MCF 10A (cell line): ENCODE measurements around the gene AJM1. TPM values are rescaled to one million over a fixed set of nuclear protein-coding genes. Genes with fewer than 3 reads are reported as not detected.
"Not testable (repeated sequence)": the region's sequence is repeated elsewhere in the genome, so short reads cannot be mapped to it uniquely, and the experiment has no call there.

Source experiments
- BruUV-seq: library from RNA; stranded (reverse); fragments of 400-500 nt; replicated peaks from 2 replicates; lab custom pipeline; 2021; lab: Mats Ljungman, UMichigan
- CTCF ChIA-PET: fragments of 300-600 bp; sonication (Branson Sonifier 250); formaldehyde crosslinking; extraction: SDS; loops from one replicate; lab custom pipeline; 2021; ENCODE audit warnings: antibody characterized with exemption, inconsistent platforms; lab: Yijun Ruan, JAX
- POLR2A ChIA-PET: fragments of 300-600, 350-650 bp; sonication (Branson Sonifier 250); formaldehyde crosslinking; extraction: SDS; loops from one replicate; lab custom pipeline; 2020; ENCODE audit warnings: antibody characterized with exemption, inconsistent platforms; lab: Yijun Ruan, JAX
- DNase-seq: peaks from one replicate; pipeline ENCODE4 v3.0.0-alpha.2; 2018; ENCODE audit not compliant: unreplicated experiment
- H3K27ac Mint-ChIP-seq: one replicate; pipeline ENCODE4 v1.8.0; 2022; ENCODE audit warnings: mild to moderate bottlenecking, low read depth, mixed read lengths; ENCODE audit not compliant: unreplicated experiment
- H3K27me3 Mint-ChIP-seq: one replicate; pipeline ENCODE4 v1.8.0; 2022; ENCODE audit warnings: mixed read lengths; ENCODE audit not compliant: insufficient read depth, unreplicated experiment
- H3K36me3 Mint-ChIP-seq: one replicate; pipeline ENCODE4 v1.8.0; 2022; ENCODE audit warnings: mild to moderate bottlenecking, moderate library complexity, mixed read lengths; ENCODE audit not compliant: insufficient read depth, unreplicated experiment
- H3K4me1 Mint-ChIP-seq: one replicate; pipeline ENCODE4 v1.8.0; 2022; ENCODE audit warnings: mixed read lengths; ENCODE audit not compliant: insufficient read depth, unreplicated experiment
- H3K4me3 Mint-ChIP-seq: one replicate; pipeline ENCODE4 v1.8.0; 2022; ENCODE audit warnings: mild to moderate bottlenecking, moderate library complexity, mixed read lengths; ENCODE audit not compliant: unreplicated experiment
- H3K9me3 Mint-ChIP-seq: one replicate; pipeline ENCODE4 v1.8.0; 2022; ENCODE audit warnings: mixed read lengths; ENCODE audit not compliant: unreplicated experiment
- CTCF ChIP-seq: fragments of 200-600 bp; IDR thresholded peaks from one replicate; pipeline ENCODE4 v1.8.0; 2022; ENCODE audit warnings: antibody characterized with exemption, mild to moderate bottlenecking; ENCODE audit not compliant: unreplicated experiment
- intact Hi-C: fragments of 100-400 bp; cut with micrococcal nuclease; formaldehyde crosslinking; loops from 2 replicates; pipeline ENCODE4 v1.14.1; 2022
- total RNA-seq: library from RNA; stranded (reverse); gene quantifications from 2 replicates; pipeline ENCODE4 v1.2.3, GENCODE V29; 2022

The AJM1 gene
- total RNA-seq, 1 experiment from 2014 or later = 5.7 TPM

DNA sequence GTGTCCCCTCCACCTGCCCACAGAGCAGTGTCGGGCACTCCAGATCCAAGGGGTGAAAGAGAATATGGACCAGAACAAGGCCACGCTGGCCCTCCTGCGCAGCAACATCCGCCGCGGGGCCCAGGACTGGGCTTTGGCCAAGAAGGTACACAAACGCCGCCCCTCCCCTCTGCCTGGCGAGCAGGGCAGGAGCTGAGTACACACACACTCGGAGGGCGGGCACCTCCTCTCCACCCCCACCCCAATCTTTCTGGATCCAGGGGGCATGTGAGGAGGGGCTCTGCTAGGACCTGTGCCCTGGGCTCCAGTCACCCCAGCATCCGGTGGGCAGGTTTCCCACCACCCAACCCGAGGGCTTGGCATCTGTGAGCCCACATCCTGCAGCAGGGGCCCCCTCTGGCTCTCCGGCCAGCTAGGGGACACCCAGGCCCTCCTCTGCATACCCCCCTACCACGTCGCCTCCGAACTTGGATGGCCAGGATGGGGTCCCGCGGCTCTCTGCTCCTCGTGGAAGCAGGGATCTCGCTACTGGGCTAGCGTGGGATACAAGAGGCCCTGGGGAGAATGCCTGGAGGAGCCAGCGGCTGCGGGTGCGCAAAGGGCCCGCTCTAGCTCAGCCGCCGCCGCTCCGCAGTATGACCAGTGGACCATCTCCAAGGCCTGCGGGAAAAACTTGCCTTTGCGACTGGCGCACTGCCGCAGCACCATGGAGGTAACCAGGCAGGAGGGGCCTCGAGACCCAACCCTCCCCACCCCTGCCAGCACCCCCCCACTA is 43.0 kb upstream of the AJM1 start:
- CTCF ChIA-PET = interaction anchor here (1.2 kb wide), 2 partner anchors 15 to 42 kb away, joined by 3 to 5 read pairs; no protein-coding TSS in a partner anchor
- no peak for DNase-seq
- peaks cover 14% of the 10 kb centered on the region for H3K4me1 Mint-ChIP-seq
- POLR2A ChIA-PET = interaction anchor here (0.7 to 1.8 kb wide), 5 partner anchors 8 to 1180 kb away, joined by 3 to 8 read pairs (median 4); partner anchors contain the start of gene TMEM141
- no peaks in the 10 kb centered on the region for H3K9me3 Mint-ChIP-seq
- H3K4me3 Mint-ChIP-seq = no peak overlapping the region
- no peaks in the 10 kb centered on the region for H3K27me3 Mint-ChIP-seq
- TF ChIP-seq CTCF = no peak
- intact Hi-C loops = no loop called here
- H3K36me3 Mint-ChIP-seq = peaks cover 13% of the 10 kb centered on the region
- H3K27ac Mint-ChIP-seq = no peak overlapping the region
- no TSS peak for BruUV-seq

GRCh38 chr9:136799854-136800657 is 42.2 kb upstream of the AJM1 start:
- Mint-ChIP-seq H3K27ac (no peak overlapping the region), H3K9me3 (no peaks in the 10 kb centered on the region), H3K36me3 (peaks cover 7% of the 10 kb centered on the region), H3K27me3 (no peaks in the 10 kb centered on the region), H3K4me1 (peaks cover 14% of the 10 kb centered on the region), H3K4me3 (peak overlapping the region; percentile 68)
- ChIA-PET CTCF (interaction anchor here (0.6 to 1.0 kb wide), 3 partner anchors 201 to 246 kb away, joined by 3 to 4 read pairs (median 3); no protein-coding TSS in a partner anchor), POLR2A (interaction anchor here (0.7 to 1.8 kb wide), 8 partner anchors 9 to 1181 kb away, joined by 3 to 8 read pairs (median 4); partner anchors contain the start of gene TMEM141)
- TF ChIP-seq CTCF = no peak
- intact Hi-C loops = no loop called here
- no TSS peak for BruUV-seq
- peak; percentile 85 for DNase-seq

DNA sequence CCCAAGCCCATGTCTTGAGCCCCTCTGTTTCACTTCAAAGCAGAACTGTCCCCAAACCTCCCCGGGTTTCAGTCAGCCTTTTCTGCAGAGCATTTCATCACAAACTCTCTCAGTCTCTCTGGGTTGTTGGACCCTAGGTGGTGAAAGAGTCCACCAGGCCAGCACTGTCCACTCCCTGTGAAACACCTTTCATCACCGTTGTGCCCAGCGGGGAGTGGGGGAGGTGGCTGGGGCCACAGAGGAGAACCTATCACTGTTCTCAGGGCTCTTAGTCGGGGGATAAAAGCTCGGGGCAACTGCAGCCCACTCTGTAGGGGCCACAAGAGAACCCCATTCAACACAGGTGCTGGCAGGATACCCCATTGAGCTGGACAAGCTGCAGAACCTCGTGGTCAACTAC is 40.0 kb upstream of the AJM1 start:
- H3K4me3 Mint-ChIP-seq = no peak overlapping the region
- no peaks in the 10 kb centered on the region for H3K27me3 Mint-ChIP-seq
- no peak for TF ChIP-seq CTCF
- CTCF ChIA-PET = interaction anchor here (0.8 to 3.1 kb wide), 2 partner anchors 10 to 40 kb away, joined by 5 to 12 read pairs; partner anchors contain the start of gene AJM1
- H3K36me3 Mint-ChIP-seq = peaks cover 7% of the 10 kb centered on the region
- DNase-seq = no peak
- intact Hi-C loops = no loop called here
- POLR2A ChIA-PET = interaction anchor here (0.7 to 2.1 kb wide), 4 partner anchors 8 to 36 kb away, joined by 3 to 12 read pairs (median 4); partner anchors contain the start of gene TMEM141
- no peak overlapping the region for H3K27ac Mint-ChIP-seq
- H3K9me3 Mint-ChIP-seq = no peaks in the 10 kb centered on the region
- BruUV-seq = no TSS peak
- peaks cover 14% of the 10 kb centered on the region for H3K4me1 Mint-ChIP-seq

DNA sequence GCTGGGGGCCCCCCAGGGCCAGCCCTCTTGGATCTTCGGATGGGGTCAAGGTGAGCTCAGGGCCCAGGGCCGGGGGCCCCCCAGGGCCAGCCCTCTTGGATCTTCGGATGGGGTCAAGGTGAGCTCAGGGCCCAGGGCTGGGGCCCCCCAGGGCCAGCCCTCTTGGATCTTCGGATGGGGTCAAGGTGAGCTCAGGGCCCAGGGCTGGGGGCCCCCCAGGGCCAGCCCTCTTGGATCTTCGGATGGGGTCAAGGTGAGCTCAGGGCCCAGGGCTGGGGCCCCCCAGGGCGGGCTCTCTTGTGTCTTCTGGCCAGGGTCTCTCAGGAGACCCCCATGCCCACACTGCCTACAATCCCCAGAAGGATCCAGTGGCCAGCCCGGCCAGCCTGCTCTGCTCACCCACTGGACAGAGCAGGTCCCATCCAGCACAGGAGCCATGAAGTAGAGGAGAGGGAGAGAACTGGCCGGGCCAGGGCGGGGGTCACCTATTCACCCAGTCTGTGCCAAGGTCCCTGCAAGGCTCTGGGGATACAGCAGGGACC is 39.2 kb upstream of the AJM1 start:
- H3K4me1 Mint-ChIP-seq = peaks cover 14% of the 10 kb centered on the region

More for the DNA sequence above, 39.2 kb upstream of the AJM1 start:
- ChIA-PET POLR2A (interaction anchor here (0.8 to 2.1 kb wide), 2 partner anchors 9 to 11 kb away, joined by 3 to 12 read pairs; partner anchors contain the start of gene TMEM141), CTCF (interaction anchor here (0.6 to 3.1 kb wide), 2 partner anchors 11 to 317 kb away, joined by 3 to 12 read pairs; no protein-coding TSS in a partner anchor)
- H3K4me3 Mint-ChIP-seq, DNase-seq, H3K9me3 Mint-ChIP-seq, BruUV-seq, H3K27me3 Mint-ChIP-seq, intact Hi-C loops, H3K27ac Mint-ChIP-seq, H3K36me3 Mint-ChIP-seq: not testable (repeated sequence)
